Measurements from ENCODE around the gene SPATA2L. TPM values are rescaled to one million over a fixed set of nuclear protein-coding genes. Genes with fewer than 3 reads are reported as not detected.

The SPATA2L gene
- total RNA-seq, 1 donor from 2014 or later = 10.9 TPM

- DNase-seq = no peak
Measured at GRCh38 chr16:89727406-89728120, 26.1 kb upstream of the SPATA2L start.

GRCh38 chr16:89723279-89724250 is 22.1 kb upstream of the SPATA2L start:
- DNase-seq = peak; percentile 68

DNA sequence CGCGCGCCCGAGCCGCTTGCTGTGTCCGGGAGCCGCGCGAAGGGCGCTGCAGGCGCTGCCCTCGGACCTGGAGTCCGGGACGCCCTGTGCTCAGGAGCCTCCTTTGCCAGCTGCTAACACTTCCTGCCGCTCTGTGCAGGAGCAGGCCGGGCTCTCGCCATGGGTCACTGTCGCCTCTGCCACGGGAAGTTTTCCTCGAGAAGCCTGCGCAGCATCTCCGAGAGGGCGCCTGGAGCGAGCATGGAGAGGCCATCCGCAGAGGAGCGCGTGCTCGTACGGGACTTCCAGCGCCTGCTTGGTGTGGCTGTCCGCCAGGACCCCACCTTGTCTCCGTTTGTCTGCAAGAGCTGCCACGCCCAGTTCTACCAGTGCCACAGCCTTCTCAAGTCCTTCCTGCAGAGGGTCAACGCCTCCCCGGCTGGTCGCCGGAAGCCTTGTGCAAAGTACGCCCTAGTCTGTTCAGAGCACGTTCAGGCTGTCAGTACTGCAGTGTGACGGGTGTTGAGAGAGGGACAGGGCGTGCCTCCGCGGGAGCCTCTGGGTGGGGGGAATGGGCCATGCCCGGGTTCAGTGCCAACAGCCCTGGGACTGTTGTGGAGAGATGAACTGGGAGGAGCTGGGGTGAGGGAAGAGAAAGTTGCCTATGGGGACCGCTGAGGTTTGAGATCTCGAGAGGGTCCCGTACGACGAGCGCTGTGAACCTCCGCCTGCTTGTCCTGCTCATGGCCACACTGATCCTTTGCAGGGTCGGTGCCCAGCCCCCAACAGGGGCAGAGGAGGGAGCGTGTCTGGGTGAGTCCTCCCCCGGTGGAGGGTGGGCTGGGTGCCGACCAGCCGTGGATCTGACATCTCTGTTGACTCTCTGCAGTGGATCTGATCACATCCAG is 21.1 kb upstream of the SPATA2L start:
- peak; percentile 60 for DNase-seq

GRCh38 chr16:89721546-89722391 is 20.3 kb upstream of the SPATA2L start:
- peak; percentile 35 for DNase-seq

GRCh38 chr16:89720813-89721545 is 19.5 kb upstream of the SPATA2L start, which contains the start of the genes VPS9D1 and ZNF276:
TSS of gene VPS9D1 (minus strand) at chr16:89720898. CDS start at chr16:89720861, 37 bp downstream.
TSS of gene ZNF276 (plus strand) at chr16:89721537. CDS start at chr16:89721641, 104 bp downstream.
- DNase-seq = peak; percentile 91

DNA sequence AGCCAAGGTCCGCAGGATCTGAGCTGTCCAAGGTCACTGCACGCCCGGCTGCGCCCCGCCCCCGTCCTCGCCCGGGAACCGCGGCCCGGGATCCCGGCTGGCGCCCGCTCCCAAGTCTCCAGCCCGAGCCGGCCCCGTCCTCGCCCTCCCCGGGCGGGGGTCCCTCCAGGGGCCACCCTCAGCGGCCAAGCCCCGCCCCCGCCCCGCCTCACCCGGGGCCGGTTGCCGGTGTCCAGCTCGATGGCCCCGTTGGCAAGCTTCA is 19.0 kb upstream of the SPATA2L start:
- DNase-seq = no peak

DNA sequence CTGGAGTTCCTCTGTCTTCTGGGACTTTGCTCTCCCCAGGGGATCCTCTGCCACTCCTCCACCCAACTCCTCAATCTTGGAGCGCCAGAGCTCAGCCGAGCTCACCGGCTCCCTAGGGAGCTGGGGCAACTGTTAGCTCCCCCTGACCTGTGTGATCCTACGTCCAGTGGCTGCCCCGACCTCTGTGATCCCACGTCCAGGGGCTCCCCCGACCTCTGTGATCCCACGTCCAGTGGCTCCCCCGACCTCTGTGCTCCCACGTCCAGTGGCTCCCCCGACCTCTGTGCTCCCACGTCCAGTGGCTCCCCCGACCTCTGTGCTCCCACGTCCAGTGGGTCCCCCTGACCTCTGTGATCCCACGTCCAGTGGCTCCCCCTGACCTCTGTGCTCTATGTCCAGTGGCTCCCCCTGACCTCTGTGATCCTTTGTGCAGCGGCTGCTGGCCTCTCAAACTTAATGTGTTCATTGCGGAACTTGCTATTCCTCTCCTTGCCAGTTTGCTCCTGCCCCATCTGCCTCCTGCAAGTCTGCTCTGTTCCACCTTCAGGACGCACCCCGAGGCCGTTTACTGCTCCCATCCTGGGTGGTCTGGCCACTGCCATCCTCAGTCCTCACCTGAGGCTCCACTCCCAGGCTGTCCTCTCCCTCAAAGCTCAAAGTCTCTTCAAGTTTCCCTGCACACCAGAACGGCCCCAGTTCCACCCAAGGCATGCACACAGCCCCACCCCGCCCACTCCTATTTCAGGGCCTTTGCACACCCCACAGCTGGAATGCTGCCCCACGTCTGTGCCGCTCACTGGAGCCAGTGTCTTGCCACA is 16.4 kb upstream of the SPATA2L start:
- no peak for DNase-seq

DNA sequence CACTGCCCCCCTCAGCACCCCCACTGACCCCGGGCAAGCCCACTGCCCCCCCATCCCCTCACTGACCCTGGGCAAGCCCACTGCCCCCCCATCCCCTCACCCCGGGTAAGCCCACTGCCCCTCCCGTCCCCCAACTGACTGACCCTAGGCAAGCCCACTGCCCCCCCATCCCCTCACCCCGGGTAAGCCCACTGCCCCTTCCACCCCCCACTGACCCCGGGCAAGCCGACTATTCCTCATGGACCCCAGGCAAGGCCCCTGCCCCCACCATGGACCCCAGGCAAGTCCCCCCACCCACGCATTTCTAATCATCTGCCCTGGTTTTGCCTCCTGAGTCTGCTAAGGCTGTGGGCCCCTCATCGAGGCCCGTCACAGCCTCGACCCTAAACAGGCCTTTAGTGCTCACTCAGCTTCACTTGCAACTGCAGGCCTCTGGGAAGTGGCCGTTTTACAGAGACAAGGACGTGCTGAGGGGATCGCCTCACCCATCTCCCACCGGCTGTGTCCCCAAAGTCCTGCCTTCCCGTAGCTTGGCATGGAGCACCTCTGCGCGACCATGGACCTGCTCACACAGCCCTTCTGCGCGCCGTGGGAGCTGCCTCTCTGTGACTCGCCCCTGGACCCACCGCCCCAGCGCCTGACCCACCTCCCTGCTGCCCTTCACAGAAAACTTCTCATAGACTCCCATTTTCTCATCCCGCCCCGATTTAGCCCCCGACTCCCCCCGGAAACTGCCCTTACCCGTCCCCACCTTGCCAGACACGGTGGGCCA is 15.6 kb upstream of the SPATA2L start:
- DNase-seq = no peak

DNA sequence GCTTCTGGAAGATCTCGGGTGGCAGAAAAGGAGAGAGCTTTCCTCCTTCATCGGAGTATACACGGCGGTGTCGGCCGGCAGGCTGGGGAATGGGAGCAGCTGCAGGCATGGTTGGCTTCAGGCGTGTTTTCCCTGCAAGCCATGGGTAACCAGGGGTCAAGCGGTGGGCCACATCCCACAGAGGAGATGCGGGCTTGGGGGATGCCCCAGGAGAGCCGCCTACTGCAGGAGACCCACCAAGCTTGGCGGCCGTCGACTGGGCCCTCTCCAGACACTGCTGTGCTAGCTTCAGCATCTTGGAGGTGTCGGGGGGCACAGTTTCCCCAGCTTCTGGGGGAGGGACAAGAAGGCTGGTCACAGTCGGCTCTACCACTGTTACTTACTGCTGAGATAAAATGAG is 15.0 kb upstream of the SPATA2L start:
- no peak for DNase-seq

DNA sequence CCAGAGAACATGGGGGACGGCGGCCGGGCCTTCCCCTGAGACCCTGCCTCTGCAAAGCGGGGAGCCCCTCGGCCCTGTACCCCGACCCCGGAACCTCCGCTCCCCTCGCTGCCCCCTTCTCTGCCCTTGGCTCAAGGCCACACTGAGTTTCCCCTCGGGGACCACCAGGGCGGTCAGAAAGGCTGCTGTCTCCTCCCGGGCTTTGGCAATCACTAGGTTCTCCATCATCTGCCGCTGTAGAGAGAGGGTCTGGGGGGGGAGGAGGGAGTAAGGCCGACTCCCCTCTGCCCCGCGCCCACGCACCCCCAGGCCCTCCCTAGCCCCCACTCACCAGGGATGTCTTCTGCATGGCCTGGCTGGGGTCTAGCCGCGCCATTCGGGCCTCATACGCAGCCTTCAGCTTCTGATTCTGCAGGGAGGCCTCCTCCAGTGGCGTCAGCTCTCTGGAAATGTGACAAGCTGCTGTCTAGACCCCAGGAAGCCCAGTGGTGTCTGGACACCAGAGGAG is 10.8 kb upstream of the SPATA2L start:
- DNase-seq = peak; percentile 20

GRCh38 chr16:89711601-89712273 is 10.2 kb upstream of the SPATA2L start:
- DNase-seq = peak; percentile 71

DNA sequence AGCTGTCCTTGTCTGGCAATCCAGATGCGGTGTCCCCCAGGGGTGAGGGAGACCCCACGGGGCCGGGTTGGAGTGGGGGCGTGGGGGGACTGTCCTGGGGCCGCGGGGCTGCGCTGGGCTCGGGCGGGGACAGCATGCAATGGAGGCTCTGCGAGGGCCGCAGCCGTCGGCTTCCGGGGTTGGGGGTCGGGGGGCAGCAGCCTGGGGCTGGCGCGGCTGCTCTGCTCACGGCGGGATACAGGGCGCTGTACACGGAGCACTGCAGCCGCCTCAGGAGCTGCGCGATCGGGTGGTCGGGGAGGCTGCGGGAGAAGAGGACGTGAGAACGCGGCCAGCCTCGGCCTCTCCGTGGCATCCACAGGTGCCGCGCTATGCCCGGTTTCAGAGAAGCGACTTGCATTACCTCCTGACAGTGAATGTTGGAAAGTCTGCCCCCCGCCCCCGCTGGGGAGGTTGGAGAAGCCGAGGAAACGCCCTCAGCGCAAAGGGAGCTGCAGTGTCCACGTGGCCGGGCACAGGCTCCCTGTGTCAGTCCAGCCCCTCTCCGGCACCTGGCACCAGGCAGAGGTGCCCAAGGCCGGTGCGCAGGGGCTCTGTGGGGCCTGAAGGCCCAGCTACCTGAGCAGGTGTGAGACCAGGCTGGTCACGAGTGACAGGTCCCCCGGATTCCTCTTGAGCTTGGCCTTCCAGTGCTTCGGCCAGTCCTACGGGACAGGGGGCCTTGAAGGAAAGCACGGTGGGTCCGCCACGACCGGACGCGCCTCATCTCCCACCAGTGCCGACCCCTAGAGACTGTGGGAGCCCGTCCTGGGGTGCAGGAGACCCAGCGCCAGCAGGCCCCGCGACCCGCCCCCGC is 9.4 kb upstream of the SPATA2L start:
- no peak for DNase-seq

DNA sequence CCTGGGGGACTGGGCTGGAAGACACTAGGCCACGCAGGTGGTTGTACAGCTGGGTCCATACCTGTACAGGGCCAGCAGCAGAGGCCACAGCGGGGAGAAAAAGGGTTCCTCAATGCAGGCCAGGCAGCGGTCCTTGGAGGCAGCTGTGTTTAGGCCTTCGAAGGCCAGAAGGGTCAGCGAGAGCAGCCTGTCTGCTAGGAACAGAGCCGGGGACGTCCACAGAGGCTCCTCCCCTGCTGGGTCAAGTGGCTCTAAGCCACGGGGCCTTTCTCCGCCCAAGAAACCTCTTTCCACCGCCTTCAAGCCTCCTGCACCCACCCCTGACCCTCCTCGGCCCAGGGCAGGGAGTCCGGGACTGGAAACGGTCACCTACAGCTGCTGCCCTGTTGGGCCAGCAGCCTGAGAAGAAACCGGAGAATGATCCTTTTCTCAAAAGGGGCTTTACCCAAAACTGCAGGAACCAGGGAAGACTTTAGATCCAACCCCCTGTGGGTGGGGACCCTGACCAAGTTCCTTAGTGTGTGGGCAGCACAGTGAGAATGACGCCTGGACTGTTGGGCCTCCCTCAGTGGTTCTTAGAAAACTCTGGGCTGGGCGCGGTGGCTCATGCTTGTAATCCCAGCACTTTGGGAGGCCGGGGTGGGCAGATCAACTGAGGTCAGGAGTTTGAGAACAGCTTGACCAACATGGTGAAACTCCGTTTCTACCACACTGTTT is 8.4 kb upstream of the SPATA2L start:
- no peak for DNase-seq

DNA sequence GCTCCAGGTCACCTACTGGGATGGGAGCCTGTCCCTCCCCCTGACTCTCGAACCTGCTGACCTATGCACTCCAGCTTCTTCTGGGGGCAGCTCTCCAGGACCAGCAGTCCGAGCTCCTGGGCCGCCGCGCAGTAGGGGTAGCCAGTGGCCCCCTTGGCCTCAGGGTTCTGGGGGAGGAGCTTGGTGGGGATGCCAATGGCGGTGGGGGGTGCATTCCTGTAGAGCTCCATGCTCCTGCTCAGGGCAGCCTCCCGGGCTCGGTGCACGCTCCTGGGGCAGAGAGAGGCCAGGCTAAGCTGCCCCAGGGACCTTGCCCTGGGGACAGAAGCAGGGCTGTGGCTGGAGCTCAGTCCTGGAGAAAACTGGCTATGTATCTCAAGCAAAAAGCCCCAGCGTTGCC is 7.7 kb upstream of the SPATA2L start:
- no peak for DNase-seq

GRCh38 chr16:89708481-89708931 is 7.0 kb upstream of the SPATA2L start:
- DNase-seq = peak; percentile 35

DNA sequence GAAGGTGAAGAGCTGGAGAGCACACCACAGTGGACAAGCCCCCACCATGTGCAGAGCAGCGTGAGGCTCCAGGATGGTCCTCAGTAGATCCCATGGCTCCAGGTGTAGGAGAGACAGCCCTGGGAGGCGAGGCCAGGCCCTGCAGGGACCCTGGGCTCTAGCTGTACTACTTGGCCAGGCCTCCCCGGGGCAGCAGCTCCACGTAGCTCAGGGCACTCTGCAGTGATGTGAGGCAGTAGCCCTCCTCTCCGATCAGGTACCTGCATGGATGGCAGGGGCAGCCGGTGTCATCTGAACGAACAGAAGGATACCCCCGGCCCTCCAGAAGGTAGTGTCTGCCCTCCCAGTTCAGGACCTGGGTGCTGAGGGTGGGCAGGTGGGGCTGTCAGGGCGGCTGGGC is 6.2 kb upstream of the SPATA2L start:
- no peak for DNase-seq
